T-helper 2 cell treated with Interferon-gamma antibody and Interleukin-4, amounts not matched to agents 5 μg/mL and 100 μg/mL, for 36 hours (primary cell): ENCODE data around the gene ZNHIT1.

Experiments used
- DNase-seq: peaks from one replicate; pipeline ENCODE4 v3.0.0; 2021; ENCODE audit warnings: low spot score
- H3K27ac Mint-ChIP-seq: one replicate; pipeline ENCODE4 v1.8.0; 2021; ENCODE audit warnings: mild to moderate bottlenecking, mixed read lengths
- H3K27me3 Mint-ChIP-seq: one replicate; pipeline ENCODE4 v1.8.0; 2021; ENCODE audit warnings: low read depth, mixed read lengths
- H3K36me3 Mint-ChIP-seq: one replicate; pipeline ENCODE4 v1.8.0; 2021; ENCODE audit warnings: low read depth, mixed read lengths
- H3K4me1 Mint-ChIP-seq: one replicate; pipeline ENCODE4 v1.8.0; 2021; ENCODE audit warnings: low read depth, mixed read lengths
- H3K4me3 Mint-ChIP-seq: one replicate; pipeline ENCODE4 v1.8.0; 2022; ENCODE audit warnings: mild to moderate bottlenecking, moderate library complexity, mixed read lengths
- H3K9me3 Mint-ChIP-seq: one replicate; pipeline ENCODE4 v1.8.0; 2021; ENCODE audit warnings: mixed read lengths

Gene ZNHIT1

DNA sequence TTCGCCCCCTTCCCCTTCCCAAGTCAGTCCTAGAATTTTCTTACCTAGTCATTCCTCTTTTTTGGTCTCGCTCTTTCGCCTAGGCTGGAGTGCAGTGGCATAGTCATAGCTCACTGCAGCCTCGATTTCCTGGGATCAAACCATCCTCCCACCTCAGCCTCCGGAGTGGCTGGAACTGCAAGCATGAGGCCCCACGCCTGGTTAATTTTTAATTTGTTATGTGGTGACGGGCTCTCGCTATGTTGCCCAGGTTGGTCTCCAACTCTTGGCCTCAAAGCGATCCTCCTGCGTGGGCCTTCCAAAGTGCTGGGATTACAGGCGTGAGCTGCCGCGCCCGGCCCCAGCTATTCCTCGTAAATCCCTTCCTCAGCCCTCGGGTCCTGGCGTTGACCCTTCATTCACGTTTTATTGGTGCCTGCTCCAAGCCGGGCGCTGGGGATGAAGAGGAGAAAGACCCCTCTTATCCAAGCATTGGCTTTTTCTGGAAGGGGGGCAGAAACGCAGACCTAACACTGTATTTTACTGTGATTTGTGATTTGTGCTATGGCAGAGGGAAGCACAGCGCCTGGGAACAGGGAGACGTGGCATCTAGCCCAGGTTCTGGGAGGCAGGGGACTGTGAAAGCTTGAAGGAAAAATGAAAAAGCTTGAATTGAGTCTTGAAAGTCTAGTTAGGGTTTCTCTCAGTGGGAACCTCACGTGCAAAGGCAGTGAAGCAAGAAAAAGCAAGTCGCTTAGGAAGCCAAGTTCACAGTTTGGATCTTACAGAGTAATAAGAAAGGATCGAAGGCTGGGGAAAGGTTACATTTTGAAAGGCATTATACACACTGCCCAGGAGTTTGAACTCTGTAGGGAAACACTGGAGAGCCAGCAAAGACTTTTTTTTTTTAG lies 516 bp downstream of the ZNHIT1 start:
- peaks cover 35% of the 10 kb centered on the region for H3K36me3 Mint-ChIP-seq
- H3K9me3 Mint-ChIP-seq, result no peaks in the 10 kb centered on the region
- H3K27ac Mint-ChIP-seq, result peak overlapping the region; percentile 84
- no peak for DNase-seq
- no peaks in the 10 kb centered on the region for H3K27me3 Mint-ChIP-seq
- peak overlapping the region; percentile 91 for H3K4me3 Mint-ChIP-seq
- peaks cover 23% of the 10 kb centered on the region for H3K4me1 Mint-ChIP-seq

DNA sequence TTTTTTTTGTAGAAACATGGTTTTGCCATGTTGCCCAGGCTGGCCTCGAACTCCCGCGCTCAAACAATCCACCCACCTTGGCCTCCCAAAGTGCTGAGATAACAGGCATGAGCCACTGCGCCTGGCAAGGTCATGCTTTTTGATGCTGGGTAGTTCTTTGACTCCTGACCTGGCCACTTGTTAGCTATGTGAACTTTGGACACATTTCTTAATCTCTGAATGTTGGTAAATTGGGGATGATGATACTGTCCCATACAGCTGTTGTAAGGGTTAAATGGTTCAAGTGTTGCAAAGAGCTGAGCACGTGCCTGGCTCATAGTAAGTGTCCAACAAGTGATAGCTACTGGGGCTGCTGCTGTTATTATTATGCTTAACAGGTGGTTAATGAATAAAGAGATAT lies 2.3 kb downstream of the ZNHIT1 start:
- DNase-seq, result no peak
- Mint-ChIP-seq H3K4me3 (peak overlapping the region; percentile 24), H3K9me3 (no peaks in the 10 kb centered on the region), H3K27me3 (no peaks in the 10 kb centered on the region), H3K36me3 (peaks cover 41% of the 10 kb centered on the region), H3K27ac (no peak overlapping the region), H3K4me1 (peaks cover 23% of the 10 kb centered on the region)

DNA sequence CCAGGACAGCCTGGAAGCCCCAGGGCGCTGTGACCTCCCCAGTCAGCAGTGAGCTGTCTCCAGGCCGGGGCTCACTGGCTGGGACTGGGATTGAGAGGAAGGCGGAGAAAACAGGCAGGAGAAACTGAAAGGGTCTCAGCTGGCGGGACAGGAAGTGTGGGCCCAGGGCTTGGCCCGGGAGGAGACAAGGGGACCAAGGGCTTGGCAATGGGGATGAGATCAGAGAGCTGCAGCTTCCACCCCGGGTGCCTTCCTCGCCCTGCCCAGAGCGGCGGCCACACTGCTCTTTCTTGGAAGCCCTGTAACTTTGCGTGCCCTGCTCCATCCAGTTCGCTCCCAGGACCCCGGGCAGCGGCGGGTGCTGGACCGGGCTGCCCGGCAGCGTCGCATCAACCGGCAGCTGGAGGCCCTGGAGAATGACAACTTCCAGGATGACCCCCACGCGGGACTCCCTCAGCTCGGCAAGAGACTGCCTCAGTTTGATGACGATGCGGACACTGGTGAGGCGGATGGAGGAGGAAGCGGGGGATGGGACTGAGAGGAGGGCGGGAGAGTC lies 4.4 kb downstream of the ZNHIT1 start:
- Mint-ChIP-seq H3K9me3 (no peaks in the 10 kb centered on the region), H3K27ac (no peak overlapping the region), H3K27me3 (no peaks in the 10 kb centered on the region), H3K4me3 (no peak overlapping the region), H3K36me3 (peaks cover 28% of the 10 kb centered on the region), H3K4me1 (peaks cover 15% of the 10 kb centered on the region)
- no peak for DNase-seq

DNA sequence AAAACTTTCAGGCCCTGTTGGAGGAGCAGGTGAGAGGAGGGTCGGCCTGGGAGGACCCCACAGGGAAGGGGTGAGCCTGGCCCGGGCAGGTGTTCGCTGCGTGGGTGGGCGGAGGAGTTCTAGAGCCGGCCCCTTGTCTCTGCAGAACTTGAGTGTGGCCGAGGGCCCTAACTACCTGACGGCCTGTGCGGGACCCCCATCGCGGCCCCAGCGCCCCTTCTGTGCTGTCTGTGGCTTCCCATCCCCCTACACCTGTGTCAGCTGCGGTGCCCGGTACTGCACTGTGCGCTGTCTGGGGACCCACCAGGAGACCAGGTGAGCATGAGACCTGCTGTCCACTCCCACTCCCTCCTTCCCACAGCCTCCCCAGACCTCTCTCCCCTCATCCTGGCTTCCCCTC lies 5.6 kb downstream of the ZNHIT1 start:
- Mint-ChIP-seq H3K27ac (no peak overlapping the region), H3K4me1 (peaks cover 14% of the 10 kb centered on the region), H3K4me3 (no peak overlapping the region), H3K27me3 (no peaks in the 10 kb centered on the region), H3K36me3 (peaks cover 29% of the 10 kb centered on the region), H3K9me3 (no peaks in the 10 kb centered on the region)
- DNase-seq, result no peak

DNA sequence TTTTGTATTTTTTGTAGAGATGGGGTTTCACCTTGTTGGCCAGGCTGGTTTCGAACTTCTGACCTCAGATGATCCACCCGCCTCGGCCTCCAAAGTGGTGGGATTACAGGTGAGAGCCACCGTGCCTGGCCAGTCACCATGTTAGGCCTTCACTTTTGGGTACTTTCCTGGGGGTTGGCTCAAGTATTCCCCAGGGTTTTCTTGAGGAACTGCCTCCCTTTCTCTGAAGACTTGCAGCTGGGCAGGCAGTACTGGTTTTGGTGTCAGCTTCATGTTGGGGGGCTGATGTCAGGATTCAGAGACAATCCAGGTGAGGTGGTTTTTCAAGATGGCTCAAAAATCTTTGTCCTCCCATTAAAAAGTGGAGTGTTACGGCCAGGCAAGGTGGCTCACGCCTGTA lies 7.7 kb downstream of the ZNHIT1 start:
- H3K27me3 Mint-ChIP-seq, result no peaks in the 10 kb centered on the region
- no peak for DNase-seq
- peaks cover 33% of the 10 kb centered on the region for H3K36me3 Mint-ChIP-seq
- no peak overlapping the region for H3K4me3 Mint-ChIP-seq
- no peaks in the 10 kb centered on the region for H3K9me3 Mint-ChIP-seq
- H3K4me1 Mint-ChIP-seq, result peaks cover 8% of the 10 kb centered on the region
- no peak overlapping the region for H3K27ac Mint-ChIP-seq

DNA sequence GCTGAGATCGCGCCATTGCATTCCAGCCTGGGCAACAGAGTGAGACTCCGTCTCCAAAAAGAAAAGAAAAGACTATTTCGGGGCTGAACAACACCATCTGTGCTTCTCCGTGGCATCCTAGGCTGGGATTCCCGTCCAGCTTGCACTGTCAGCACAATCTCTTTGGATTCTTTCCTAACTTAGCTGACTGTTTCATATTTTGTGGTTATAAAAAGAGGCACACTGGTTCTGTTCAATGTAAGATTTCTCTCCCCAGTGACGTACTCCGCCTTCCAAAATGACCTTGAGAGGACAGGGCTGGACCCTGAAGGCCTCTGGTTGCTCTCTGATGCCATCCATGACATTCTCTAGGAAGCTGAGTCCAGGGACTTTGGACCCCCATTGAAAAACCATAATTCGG lies 8.8 kb downstream of the ZNHIT1 start:
- DNase-seq, result no peak
- H3K4me3 Mint-ChIP-seq, result no peak overlapping the region
- H3K27ac Mint-ChIP-seq, result no peak overlapping the region
- H3K4me1 Mint-ChIP-seq, result peaks cover 6% of the 10 kb centered on the region
- peaks cover 32% of the 10 kb centered on the region for H3K36me3 Mint-ChIP-seq
- H3K9me3 Mint-ChIP-seq, result no peaks in the 10 kb centered on the region
- no peaks in the 10 kb centered on the region for H3K27me3 Mint-ChIP-seq

DNA sequence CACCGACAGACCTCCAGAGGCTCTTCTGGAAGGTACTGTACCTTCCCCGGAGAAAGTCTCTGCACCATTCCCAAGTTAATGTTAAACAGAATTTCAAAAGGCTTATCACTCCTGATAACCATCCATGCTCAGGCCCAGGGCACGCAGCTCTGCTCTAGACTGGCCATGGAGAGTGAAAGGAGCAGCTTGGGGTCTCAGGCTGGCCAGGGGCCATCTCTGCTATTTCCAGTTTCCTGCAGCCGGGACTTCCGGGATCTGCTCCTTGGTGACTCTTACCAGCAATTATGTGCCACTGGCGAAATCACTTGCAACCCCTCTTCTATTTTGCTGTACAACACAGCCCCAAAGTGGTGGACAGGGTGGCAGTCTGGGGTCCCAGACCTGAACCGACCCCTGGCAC lies 13.7 kb downstream of the ZNHIT1 start:
- Mint-ChIP-seq H3K4me1 (peaks cover 3% of the 10 kb centered on the region), H3K27me3 (no peaks in the 10 kb centered on the region), H3K9me3 (no peaks in the 10 kb centered on the region), H3K27ac (no peak overlapping the region), H3K36me3 (peaks cover 9% of the 10 kb centered on the region), H3K4me3 (no peak overlapping the region)
- no peak for DNase-seq

DNA sequence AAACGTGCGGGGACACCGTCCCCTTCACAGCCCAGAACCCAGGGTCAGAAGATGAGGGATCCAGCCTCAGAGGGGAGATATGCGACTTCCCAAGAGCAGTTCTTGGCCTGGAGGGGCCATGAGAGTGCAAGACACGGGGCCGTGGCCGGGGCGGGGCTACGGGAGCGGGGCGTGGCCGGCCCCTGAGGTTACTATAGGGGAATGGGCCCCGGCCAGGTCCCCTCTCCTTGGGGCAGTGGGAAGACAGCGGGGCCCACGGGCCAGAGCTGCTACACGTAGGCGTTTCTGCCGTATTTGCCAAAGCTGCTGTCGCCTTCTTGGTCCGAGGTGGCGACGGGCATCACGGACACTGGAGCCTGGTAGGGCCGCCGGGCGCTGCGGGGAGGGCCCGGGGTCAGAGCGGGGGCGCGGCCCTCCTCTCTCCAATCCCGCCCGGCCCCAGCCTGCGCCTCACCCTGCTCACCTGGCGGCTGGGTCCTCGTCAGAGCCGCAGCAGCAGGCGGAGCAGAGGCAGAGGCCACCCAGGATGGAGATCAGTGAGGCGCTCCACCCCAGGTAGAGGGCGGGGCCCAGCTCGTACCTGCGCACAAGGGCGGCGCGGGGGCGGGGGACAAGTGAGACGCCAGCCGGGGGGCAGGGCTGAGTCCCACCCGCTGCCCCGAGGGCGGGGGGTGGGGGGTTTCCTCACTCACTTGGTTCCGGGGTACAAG lies 14.3 kb downstream of the ZNHIT1 start:
- H3K27ac Mint-ChIP-seq, result no peak overlapping the region
- no peaks in the 10 kb centered on the region for H3K27me3 Mint-ChIP-seq
- DNase-seq, result no peak
- peaks cover 3% of the 10 kb centered on the region for H3K4me1 Mint-ChIP-seq
- no peak overlapping the region for H3K4me3 Mint-ChIP-seq
- H3K36me3 Mint-ChIP-seq, result peaks cover 9% of the 10 kb centered on the region
- no peaks in the 10 kb centered on the region for H3K9me3 Mint-ChIP-seq

DNA sequence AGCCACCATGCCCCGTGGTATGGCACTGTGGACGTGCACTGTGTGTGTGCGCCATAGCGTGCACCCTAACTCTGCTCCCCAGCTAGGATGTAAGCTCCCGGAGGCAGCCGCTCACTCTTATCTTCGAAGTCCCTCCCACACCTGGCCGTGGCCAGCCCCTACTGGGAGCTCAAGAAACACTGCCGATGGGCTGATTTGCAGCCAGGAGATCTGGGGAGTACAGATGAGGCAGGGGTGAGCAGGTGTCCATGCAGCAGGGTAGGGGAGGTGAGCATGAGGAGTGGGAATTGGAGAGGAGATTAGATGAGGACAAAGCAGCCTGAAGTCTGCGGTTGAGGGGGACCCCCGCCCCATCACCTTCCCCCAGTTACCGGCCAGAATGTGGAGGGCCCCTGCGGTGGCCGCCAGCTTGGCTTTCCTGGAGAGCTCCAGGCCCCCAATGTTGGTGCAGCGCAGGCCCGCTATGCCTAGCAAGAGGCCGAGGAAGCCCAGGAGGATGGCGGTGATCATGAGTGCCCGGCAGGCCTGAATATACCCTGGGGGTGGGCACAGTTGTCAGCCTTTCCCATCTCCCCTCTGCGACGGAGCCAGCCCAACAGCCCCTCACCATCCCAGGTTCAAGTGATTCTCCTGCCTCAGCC lies 16.1 kb downstream of the ZNHIT1 start:
- H3K27me3 Mint-ChIP-seq, result no peaks in the 10 kb centered on the region
- no peak overlapping the region for H3K27ac Mint-ChIP-seq
- no peaks in the 10 kb centered on the region for H3K9me3 Mint-ChIP-seq
- no peak for DNase-seq
- peaks cover 3% of the 10 kb centered on the region for H3K4me1 Mint-ChIP-seq
- peaks cover 11% of the 10 kb centered on the region for H3K36me3 Mint-ChIP-seq
- H3K4me3 Mint-ChIP-seq, result no peak overlapping the region

DNA sequence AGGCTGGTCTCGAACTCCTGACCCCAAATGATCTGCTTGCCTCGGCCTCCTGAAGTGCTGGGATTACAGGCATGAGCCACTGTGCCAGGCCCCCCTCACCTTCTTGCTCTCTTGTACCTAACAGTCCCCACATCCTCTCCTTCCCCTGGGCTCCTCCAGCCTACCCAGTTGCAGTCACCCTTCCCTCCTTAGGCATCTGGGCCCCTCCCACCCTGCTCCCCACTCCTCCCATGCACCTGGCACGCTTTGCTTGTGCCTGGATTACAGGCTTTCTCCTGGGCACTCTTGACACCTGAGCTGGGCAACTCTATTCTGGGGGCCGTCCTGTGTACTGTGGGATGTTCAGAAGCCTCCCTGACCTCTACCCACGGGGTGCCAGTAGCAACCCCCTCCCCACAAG lies 16.7 kb downstream of the ZNHIT1 start:
- Mint-ChIP-seq H3K4me1 (peaks cover 3% of the 10 kb centered on the region), H3K27ac (no peak overlapping the region)

DNA sequence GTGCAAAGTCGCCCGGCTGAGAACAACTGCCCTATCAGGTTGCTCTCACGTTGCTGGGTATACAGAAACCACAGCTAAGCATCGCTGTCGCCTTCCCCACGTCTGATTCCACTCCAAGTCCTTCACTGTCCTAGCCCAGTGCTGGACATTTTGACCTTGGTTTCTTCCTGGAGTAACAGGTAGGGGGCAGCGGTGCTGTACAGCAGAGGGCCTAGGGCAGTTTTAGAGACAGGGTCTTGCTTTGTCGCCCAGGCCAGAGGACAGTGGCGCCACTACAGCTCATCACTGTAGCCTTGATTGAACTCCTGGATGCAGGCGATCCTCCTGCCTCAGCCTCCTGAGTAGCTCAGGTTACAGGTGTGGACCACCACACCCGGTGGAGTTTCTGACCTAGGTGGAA lies 17.1 kb downstream of the ZNHIT1 start:
- Mint-ChIP-seq H3K4me3 (no peak overlapping the region), H3K27ac (no peak overlapping the region), H3K27me3 (no peaks in the 10 kb centered on the region), H3K36me3 (peaks cover 9% of the 10 kb centered on the region), H3K9me3 (no peaks in the 10 kb centered on the region), H3K4me1 (peaks cover 3% of the 10 kb centered on the region)
- no peak for DNase-seq

More for the DNA sequence above, 16.7 kb downstream of the ZNHIT1 start:
- H3K4me3 Mint-ChIP-seq, result no peak overlapping the region
- H3K9me3 Mint-ChIP-seq, result no peaks in the 10 kb centered on the region
- no peaks in the 10 kb centered on the region for H3K27me3 Mint-ChIP-seq
- H3K36me3 Mint-ChIP-seq, result peaks cover 11% of the 10 kb centered on the region
- DNase-seq, result no peak

DNA sequence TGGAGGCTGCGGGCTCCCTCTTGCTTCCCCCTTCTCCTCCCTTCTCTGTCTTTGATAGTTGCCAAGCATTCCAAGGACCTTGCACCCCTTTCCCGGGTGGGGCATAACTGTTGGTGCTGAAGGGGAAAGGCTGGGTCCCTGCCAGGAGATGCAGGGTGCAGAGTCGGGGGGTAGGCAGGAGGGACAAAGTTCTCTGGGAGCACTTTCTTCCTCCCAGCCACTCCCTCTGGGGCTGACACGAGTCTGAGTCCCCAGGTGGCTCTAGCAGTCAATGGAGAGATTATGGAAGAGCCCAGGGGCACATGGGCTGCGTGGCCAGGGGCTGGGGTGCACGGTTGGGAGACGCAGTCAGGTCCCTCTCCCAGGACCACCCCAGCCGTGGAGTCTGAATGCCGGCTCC lies 17.6 kb downstream of the ZNHIT1 start:
- Mint-ChIP-seq H3K36me3 (peaks cover 7% of the 10 kb centered on the region), H3K27me3 (no peaks in the 10 kb centered on the region), H3K27ac (no peak overlapping the region), H3K9me3 (no peaks in the 10 kb centered on the region), H3K4me1 (peaks cover 2% of the 10 kb centered on the region), H3K4me3 (no peak overlapping the region)
- no peak for DNase-seq

DNA sequence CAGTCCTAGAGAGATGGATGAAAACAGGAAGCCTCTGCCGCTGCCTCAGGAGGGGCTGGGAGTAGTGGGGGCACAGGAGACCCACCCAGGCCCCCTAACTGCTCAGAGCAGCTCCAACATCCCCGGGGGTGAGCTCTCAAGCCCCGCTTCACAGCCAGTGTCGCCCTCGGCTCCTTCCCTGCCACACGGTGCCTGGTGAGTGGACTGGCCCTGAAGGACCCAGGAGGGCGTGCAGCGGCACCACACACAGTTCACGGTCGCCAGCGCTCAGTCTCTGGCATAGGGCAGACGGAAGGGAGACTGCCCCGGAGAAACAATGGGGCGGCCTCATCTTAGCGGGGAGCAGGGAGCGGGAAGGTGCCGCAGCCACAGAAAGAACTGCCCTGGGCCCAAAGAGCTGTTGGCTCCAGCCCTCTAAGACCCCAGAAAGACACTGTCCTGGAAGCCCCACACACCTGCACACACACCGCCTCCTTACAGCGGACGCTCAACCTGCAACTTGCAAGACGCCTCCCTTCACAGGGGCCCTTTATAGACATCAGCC lies 18.4 kb downstream of the ZNHIT1 start:
- Mint-ChIP-seq H3K9me3 (no peaks in the 10 kb centered on the region), H3K4me1 (no peaks in the 10 kb centered on the region), H3K36me3 (peaks cover 6% of the 10 kb centered on the region), H3K27ac (no peak overlapping the region), H3K4me3 (no peak overlapping the region), H3K27me3 (no peaks in the 10 kb centered on the region)
- no peak for DNase-seq
